HepG2 (cell line): ENCODE measurements around the gene C20orf144. TPM values are rescaled to one million over a fixed set of nuclear protein-coding genes. Genes with fewer than 3 reads are reported as not detected.

Experiments used
- CENPT ChIP-seq: sonication (generic); formaldehyde crosslinking; IDR thresholded peaks from 2 replicates; pipeline ENCODE4 v1.8.0; 2022; ENCODE audit warnings: low read depth, mild to moderate bottlenecking, moderate library complexity, missing genetic modification reagents
- DMAP1 ChIP-seq: IDR thresholded peaks from 2 replicates; pipeline ENCODE4 v1.6.1; 2016
- DNMT3B ChIP-seq: conservative IDR thresholded peaks from 2 replicates; pipeline ENCODE4 v1.6.1; 2016; ENCODE audit warnings: missing biosample characterization, control low read depth
- HCFC1 ChIP-seq: fragments of 150-350 bp; IDR thresholded peaks from 2 replicates; pipeline ENCODE4 v1.6.1; 2014; ENCODE audit warnings: low read depth, low read length
- KDM3A ChIP-seq: IDR thresholded peaks from 2 replicates; pipeline ENCODE4 v1.6.1; 2018; ENCODE audit warnings: low read depth, missing compliant biosample characterization
- NFE2 ChIP-seq: sonication (generic); formaldehyde crosslinking; IDR thresholded peaks from 2 replicates; pipeline ENCODE4 v1.4.0; 2020; ENCODE audit warnings: missing genetic modification reagents
- PHF8 ChIP-seq: sonication (generic); formaldehyde crosslinking; IDR thresholded peaks from 2 replicates; pipeline ENCODE4 v1.5.0; 2020; ENCODE audit warnings: missing genetic modification reagents
- RAD21 ChIP-seq: fragments of 450-650 bp; formaldehyde crosslinking; IDR thresholded peaks from 2 replicates; pipeline ENCODE4 v1.5.0; 2020; ENCODE audit warnings: mild to moderate bottlenecking
- RBM39 ChIP-seq: fragments of 200-400 bp; formaldehyde crosslinking; IDR thresholded peaks from one replicate; pipeline ENCODE4 v1.6.1; 2018; ENCODE audit warnings: antibody characterized with exemption, mild to moderate bottlenecking, low read depth, low read length; ENCODE audit not compliant: poor library complexity, severe bottlenecking
- SP140L ChIP-seq: sonication (generic); formaldehyde crosslinking; IDR thresholded peaks from 2 replicates; pipeline ENCODE4 v1.4.0; 2020; ENCODE audit warnings: missing genetic modification reagents, borderline replicate concordance
- TARDBP ChIP-seq: sonication (generic); formaldehyde crosslinking; IDR thresholded peaks from 2 replicates; pipeline ENCODE4 v1.8.0; 2022; ENCODE audit warnings: mild to moderate bottlenecking, missing genetic modification reagents
- polyA plus RNA-seq, 8 experiments: library from polyadenylated mRNA; depleted of rRNA in 3 of 8; stranded (reverse) in 7 of 8; unstranded in 1 of 8; fragments of >200 nt; fragmentation: Illumina TruSeq in 4 of 8; extraction: Trizol in 4 of 8; gene quantifications; 2 replicates each; pipeline versions ENCODE4 v1.2.1 to v1.2.3, GENCODE V29; 2011 to 2016; ENCODE audit warnings: low read depth in 4 of 8, missing spikeins in 1 of 8, mixed read lengths in 1 of 8; ENCODE audit not compliant: insufficient read depth in 1 of 8
- total RNA-seq, 5 experiments: library from RNA; depleted of rRNA; stranded (reverse); fragments of >200 nt; fragmentation: Illumina TruSeq; extraction: Trizol; gene quantifications; 2 replicates each; pipeline ENCODE4 v1.2.3, GENCODE V29; 2016; ENCODE audit warnings: low read depth in 1 of 5
- TF ChIP-seq, protein P1 (sequence below): sonication (generic); formaldehyde crosslinking; conservative IDR thresholded peaks from 2 replicates; pipeline ENCODE4 v1.5.0; 2020; ENCODE audit warnings: missing genetic modification reagents
- TF ChIP-seq, protein P2 (sequence below): sonication (generic); formaldehyde crosslinking; conservative IDR thresholded peaks from 2 replicates; pipeline ENCODE4 v1.8.0; 2022; ENCODE audit warnings: low read depth, missing genetic modification reagents
- TF ChIP-seq, protein P3 (sequence below): sonication (generic); formaldehyde crosslinking; IDR thresholded peaks from 2 replicates; pipeline ENCODE4 v1.4.0; 2020; ENCODE audit warnings: mild to moderate bottlenecking, missing genetic modification reagents
- TF ChIP-seq, protein P4 (sequence below), 2 experiments: fragments of 450-650 bp in 1 of 2; sonication (generic) in 1 of 2; formaldehyde crosslinking in 1 of 2; IDR thresholded peaks; 2 replicates each; pipeline versions ENCODE4 v1.6.1 to v1.8.0; 2016 to 2022; ENCODE audit warnings: antibody characterized with exemption in 1 of 2, mild to moderate bottlenecking in 1 of 2, missing genetic modification reagents in 1 of 2

C20orf144 gene
- total and polyA plus RNA-seq, 2 of the 13 experiments (the other 11 are each of a cell fraction or from before 2014, with no cell fraction given), result 0.09 to 0.16 TPM

DNA sequence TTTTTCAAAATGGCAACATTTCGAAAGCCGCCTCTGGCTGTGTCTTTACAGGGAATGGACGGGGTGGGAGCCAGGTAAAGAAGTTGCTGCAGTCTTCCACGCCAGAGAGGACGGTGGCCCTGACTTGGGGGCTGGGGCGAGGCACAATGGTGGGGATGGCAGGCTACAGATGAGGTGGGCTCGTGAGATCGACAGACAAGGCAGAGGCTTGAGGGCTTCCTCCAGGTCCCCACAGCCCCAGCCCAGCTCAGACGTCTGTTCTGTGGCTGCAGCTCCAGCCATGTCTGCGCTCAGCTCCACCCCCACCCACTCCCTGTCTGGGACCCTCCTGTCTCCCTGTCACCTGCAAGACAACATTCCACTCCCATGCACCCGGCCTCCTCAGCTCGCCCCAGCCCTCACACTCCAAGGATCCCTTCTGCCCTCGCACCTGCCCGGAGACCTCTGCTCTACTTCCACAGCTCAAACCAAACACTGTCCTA, 7.4 kb upstream of the C20orf144 start (continued):
- TF ChIP-seq NFE2 (CRISPR knock-in tag), result no peak
- TF ChIP-seq KDM3A (CRISPR knock-in tag), result no peak
- TF ChIP-seq RBM39, result no peak
- TF ChIP-seq, protein P1, sequence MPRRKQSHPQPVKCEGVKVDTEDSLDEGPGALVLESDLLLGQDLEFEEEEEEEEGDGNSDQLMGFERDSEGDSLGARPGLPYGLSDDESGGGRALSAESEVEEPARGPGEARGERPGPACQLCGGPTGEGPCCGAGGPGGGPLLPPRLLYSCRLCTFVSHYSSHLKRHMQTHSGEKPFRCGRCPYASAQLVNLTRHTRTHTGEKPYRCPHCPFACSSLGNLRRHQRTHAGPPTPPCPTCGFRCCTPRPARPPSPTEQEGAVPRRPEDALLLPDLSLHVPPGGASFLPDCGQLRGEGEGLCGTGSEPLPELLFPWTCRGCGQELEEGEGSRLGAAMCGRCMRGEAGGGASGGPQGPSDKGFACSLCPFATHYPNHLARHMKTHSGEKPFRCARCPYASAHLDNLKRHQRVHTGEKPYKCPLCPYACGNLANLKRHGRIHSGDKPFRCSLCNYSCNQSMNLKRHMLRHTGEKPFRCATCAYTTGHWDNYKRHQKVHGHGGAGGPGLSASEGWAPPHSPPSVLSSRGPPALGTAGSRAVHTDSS (CRISPR knock-in tag), result no peak
- TF ChIP-seq PHF8 (CRISPR knock-in tag), result no peak
- no peak for TF ChIP-seq SP140L (CRISPR knock-in tag)
- TF ChIP-seq TARDBP, result no peak
- TF ChIP-seq, protein P2, sequence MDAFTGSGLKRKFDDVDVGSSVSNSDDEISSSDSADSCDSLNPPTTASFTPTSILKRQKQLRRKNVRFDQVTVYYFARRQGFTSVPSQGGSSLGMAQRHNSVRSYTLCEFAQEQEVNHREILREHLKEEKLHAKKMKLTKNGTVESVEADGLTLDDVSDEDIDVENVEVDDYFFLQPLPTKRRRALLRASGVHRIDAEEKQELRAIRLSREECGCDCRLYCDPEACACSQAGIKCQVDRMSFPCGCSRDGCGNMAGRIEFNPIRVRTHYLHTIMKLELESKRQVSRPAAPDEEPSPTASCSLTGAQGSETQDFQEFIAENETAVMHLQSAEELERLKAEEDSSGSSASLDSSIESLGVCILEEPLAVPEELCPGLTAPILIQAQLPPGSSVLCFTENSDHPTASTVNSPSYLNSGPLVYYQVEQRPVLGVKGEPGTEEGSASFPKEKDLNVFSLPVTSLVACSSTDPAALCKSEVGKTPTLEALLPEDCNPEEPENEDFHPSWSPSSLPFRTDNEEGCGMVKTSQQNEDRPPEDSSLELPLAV (CRISPR knock-in tag), result no peak
- TF ChIP-seq, protein P3, sequence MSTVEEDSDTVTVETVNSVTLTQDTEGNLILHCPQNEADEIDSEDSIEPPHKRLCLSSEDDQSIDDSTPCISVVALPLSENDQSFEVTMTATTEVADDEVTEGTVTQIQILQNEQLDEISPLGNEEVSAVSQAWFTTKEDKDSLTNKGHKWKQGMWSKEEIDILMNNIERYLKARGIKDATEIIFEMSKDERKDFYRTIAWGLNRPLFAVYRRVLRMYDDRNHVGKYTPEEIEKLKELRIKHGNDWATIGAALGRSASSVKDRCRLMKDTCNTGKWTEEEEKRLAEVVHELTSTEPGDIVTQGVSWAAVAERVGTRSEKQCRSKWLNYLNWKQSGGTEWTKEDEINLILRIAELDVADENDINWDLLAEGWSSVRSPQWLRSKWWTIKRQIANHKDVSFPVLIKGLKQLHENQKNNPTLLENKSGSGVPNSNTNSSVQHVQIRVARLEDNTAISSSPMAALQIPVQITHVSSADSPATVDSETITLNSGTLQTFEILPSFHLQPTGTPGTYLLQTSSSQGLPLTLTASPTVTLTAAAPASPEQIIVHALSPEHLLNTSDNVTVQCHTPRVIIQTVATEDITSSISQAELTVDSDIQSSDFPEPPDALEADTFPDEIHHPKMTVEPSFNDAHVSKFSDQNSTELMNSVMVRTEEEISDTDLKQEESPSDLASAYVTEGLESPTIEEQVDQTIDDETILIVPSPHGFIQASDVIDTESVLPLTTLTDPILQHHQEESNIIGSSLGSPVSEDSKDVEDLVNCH (CRISPR knock-in tag), result no peak
- TF ChIP-seq DMAP1, result no peak
- TF ChIP-seq DNMT3B (CRISPR knock-in tag), result no peak
- no peak for TF ChIP-seq CENPT (CRISPR knock-in tag)
- TF ChIP-seq, protein P4, sequence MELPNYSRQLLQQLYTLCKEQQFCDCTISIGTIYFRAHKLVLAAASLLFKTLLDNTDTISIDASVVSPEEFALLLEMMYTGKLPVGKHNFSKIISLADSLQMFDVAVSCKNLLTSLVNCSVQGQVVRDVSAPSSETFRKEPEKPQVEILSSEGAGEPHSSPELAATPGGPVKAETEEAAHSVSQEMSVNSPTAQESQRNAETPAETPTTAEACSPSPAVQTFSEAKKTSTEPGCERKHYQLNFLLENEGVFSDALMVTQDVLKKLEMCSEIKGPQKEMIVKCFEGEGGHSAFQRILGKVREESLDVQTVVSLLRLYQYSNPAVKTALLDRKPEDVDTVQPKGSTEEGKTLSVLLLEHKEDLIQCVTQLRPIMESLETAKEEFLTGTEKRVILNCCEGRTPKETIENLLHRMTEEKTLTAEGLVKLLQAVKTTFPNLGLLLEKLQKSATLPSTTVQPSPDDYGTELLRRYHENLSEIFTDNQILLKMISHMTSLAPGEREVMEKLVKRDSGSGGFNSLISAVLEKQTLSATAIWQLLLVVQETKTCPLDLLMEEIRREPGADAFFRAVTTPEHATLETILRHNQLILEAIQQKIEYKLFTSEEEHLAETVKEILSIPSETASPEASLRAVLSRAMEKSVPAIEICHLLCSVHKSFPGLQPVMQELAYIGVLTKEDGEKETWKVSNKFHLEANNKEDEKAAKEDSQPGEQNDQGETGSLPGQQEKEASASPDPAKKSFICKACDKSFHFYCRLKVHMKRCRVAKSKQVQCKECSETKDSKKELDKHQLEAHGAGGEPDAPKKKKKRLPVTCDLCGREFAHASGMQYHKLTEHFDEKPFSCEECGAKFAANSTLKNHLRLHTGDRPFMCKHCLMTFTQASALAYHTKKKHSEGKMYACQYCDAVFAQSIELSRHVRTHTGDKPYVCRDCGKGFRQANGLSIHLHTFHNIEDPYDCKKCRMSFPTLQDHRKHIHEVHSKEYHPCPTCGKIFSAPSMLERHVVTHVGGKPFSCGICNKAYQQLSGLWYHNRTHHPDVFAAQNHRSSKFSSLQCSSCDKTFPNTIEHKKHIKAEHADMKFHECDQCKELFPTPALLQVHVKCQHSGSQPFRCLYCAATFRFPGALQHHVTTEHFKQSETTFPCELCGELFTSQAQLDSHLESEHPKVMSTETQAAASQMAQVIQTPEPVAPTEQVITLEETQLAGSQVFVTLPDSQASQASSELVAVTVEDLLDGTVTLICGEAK (IDR thresholded peaks at IDR 0.05), result no peak
- TF ChIP-seq, protein P4 (CRISPR knock-in tag; IDR thresholded peaks at IDR 0.05), result 0 out of 2 replicates have a peak, but pooled peaks have one; percentile 16
- TF ChIP-seq HCFC1, result no peak
- peak; percentile 10; the same call in 1 of the 2 replicates for TF ChIP-seq RAD21 (CRISPR knock-in tag)
